Stromal cell of bone marrow (primary cell): ENCODE data around the gene KRT17.
A peak's percentile ranks its signal among the peaks of the same experiment; 100 is the strongest.
"Not testable (repeated sequence)": the region's sequence is repeated elsewhere in the genome, so short reads cannot be mapped to it uniquely, and the experiment has no call there.

ENCODE experiments used
- DNase-seq: peaks from one replicate; pipeline ENCODE4 v3.0.0-alpha.2; 2012; ENCODE audit warnings: low read depth

Gene KRT17

GRCh38 chr17:41592601-41593305 lies 31.6 kb downstream of the KRT17 start:
- DNase-seq: no peak

- DNase-seq: no peak
These were observed 35.1 kb downstream of the KRT17 start for GRCh38 chr17:41589301-41589700.

- DNase-seq: peak; percentile 17
These were observed 36.1 kb downstream of the KRT17 start for GRCh38 chr17:41588126-41588810.

- DNase-seq: no peak
These were observed 37.4 kb downstream of the KRT17 start, which contains the start of gene KRT14 for GRCh38 chr17:41586863-41587495. Gene KRT14, minus strand, starts transcription at chr17:41586895. Its CDS starts 61 bp downstream, at chr17:41586834.

GRCh38 chr17:41585301-41586056 lies 38.9 kb downstream of the KRT17 start:
- DNase-seq: no peak

- DNase-seq: not testable (repeated sequence)
These were observed 39.9 kb downstream of the KRT17 start for GRCh38 chr17:41584331-41584927.

- DNase-seq: no peak
These were observed 40.9 kb downstream of the KRT17 start for GRCh38 chr17:41583137-41584127.

- DNase-seq: not testable (repeated sequence)
These were observed 42.1 kb downstream of the KRT17 start for GRCh38 chr17:41582061-41582968.

GRCh38 chr17:41581366-41582060 lies 42.9 kb downstream of the KRT17 start:
- no peak for DNase-seq

- DNase-seq: no peak
These were observed 43.5 kb downstream of the KRT17 start for GRCh38 chr17:41580687-41581365.

- DNase-seq: no peak
These were observed 44.2 kb downstream of the KRT17 start for GRCh38 chr17:41580244-41580575.

- DNase-seq: peak; percentile 77
These were observed 44.7 kb downstream of the KRT17 start for GRCh38 chr17:41579484-41580243.

- no peak for DNase-seq
These were observed 45.4 kb downstream of the KRT17 start for GRCh38 chr17:41578971-41579370.

GRCh38 chr17:41578538-41578937 lies 45.8 kb downstream of the KRT17 start:
- no peak for DNase-seq

GRCh38 chr17:41576740-41577139 lies 47.6 kb downstream of the KRT17 start:
- DNase-seq: not testable (repeated sequence)

- no peak for DNase-seq
These were observed 49.0 kb downstream of the KRT17 start for GRCh38 chr17:41575336-41575735.

- no peak for DNase-seq
These were observed 52.6 kb downstream of the KRT17 start, which contains the start of gene KRT9 for GRCh38 chr17:41571561-41572434. Gene KRT9, minus strand, starts transcription at chr17:41572059. Its CDS starts 67 bp downstream, at chr17:41571992.
